RWPE1 (cell line): ENCODE measurements around the gene TTBK1.

Experiments
- CTCF ChIA-PET: fragments of 350-600 bp; sonication (Branson Sonifier 250); formaldehyde crosslinking; extraction: SDS; loops from one replicate; lab custom pipeline; 2021; lab: Yijun Ruan, JAX
- POLR2A ChIA-PET: fragments of 400-600 bp; formaldehyde crosslinking; extraction: SDS; loops from one replicate; lab custom pipeline; 2020; ENCODE audit warnings: antibody characterized with exemption; ENCODE audit not compliant: low non-redundant PET; lab: Yijun Ruan, JAX
- DNase-seq: peaks from one replicate; pipeline ENCODE4 v3.0.0; 2012; ENCODE audit warnings: low spot score
- H3K27ac ChIP-seq: fragments of 450-650 bp; 2 replicates; pipeline ENCODE4 v1.5.1; 2017
- CTCF ChIP-seq: fragments of 450-650 bp; conservative IDR thresholded peaks from 2 replicates; pipeline ENCODE4 v1.5.1; 2017; ENCODE audit warnings: low read depth, mild to moderate bottlenecking

The TTBK1 gene

GRCh38 chr6:43294536-43294935, 51.3 kb downstream of the TTBK1 start:
- ChIA-PET CTCF (no interaction called here), POLR2A (no interaction called here)
- H3K27ac ChIP-seq = no peak overlapping the region
- no peak for DNase-seq
- TF ChIP-seq CTCF = no peak

DNA sequence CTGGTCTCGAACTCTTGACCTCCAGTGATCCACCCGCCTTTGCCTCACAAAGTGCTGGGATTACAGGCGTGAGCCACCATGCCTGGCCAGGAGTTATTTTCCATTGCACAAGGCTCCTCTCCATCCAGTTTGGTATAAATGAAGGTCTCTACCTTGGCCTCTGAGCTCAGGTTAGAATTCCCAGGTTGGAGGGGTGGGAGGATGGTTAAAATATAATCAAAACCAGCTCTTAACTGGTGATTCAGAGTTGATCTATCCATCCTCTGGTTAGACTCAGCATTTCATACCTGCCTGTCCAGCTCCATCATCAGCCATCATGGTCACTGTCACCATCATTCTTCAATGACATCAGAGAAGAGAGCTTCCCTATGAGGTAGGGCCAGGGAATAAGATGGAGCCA, 52.2 kb downstream of the TTBK1 start:
- no peak overlapping the region for H3K27ac ChIP-seq
- no peak for DNase-seq
- no peak for TF ChIP-seq CTCF
- CTCF ChIA-PET = no interaction called here
- POLR2A ChIA-PET = no interaction called here

DNA sequence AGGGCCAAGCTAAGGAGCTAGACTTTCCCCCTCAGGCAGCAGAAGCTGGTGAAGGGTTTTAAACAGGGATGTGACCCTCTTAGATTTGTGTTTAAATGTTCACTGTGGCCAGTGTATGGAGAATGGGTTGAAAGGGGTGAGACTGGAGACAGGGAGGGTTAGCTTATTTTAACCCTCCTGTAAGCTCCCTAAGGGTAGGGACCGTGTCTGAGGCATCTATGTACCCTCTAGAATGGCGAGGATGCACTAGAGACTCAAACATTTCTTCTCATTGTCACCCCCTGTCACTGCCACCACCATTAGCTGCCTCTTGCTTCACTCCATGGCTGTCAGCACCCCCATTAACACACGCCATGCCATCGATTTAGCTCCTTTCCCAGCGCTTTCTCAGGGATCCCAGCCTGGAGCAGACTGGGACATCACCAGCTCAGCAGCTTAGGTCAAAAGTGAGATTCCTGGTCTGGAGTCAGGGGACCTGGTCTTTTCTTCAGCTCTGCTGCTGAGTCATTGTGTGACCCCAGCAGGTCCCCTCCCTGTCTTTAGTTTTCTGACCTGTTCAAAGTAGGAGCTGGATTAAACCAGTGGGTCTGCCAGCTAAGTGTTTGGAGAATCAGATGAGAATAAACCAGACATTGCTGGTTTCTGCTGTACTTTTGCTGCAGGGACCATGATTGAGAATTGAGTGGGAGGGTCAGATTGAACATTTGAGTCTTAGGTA, 53.7 kb downstream of the TTBK1 start:
- ChIA-PET POLR2A (no interaction called here), CTCF (interaction anchor here (0.6 to 0.7 kb wide), 3 partner anchors 22 to 208 kb away, joined by 3 to 4 read pairs (median 3); no protein-coding TSS in a partner anchor)

GRCh38 chr6:43297644-43298564, 54.6 kb downstream of the TTBK1 start, which contains the start of gene SLC22A7:
Gene SLC22A7 (plus strand): TSS chr6:43298260. CDS start chr6:43298359, 99 bp downstream.
- TF ChIP-seq CTCF = no peak
- ChIA-PET CTCF (interaction anchor here (0.7 kb wide), 1 partner anchor 240 kb away, joined by 3 read pairs; no protein-coding TSS in a partner anchor), POLR2A (no interaction called here)
- DNase-seq = no peak
- H3K27ac ChIP-seq = no peak within 1 kb of the TSS

More for the DNA sequence above, 53.7 kb downstream of the TTBK1 start:
- DNase-seq = no peak
- TF ChIP-seq CTCF = no peak
- H3K27ac ChIP-seq = no peak overlapping the region

DNA sequence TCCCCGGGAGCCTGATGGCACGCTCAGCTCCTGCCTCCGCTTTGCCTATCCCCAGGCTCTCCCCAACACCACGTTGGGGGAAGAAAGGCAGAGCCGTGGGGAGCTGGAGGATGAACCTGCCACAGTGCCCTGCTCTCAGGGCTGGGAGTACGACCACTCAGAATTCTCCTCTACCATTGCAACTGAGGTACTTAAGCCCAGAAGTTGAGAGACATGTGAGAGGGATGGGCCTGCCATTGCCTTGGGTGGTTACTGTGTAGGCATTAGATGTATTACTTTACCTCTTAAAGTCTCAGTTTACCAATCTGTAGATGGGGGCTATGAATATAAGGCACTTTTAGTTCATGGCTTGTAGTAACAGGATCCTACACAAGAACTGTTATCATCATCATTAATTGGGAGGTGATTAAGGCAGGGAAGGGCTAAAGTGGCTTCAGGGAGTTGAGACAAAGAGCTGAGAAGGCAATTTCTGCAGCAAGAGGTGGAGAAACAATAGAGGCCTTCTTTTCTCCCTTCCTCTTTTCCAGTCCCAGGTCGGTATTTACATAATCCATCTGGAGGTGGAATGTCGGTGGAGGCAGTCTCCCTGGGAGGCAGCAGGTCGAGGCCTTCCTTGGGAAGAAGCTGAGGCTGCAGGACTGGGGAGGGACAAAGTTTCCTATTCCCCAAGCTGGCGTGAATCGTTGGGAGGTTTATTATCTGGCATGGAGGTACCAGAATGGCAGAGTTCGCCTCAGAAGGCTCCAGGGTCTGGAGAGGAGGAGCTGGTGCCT, 55.5 kb downstream of the TTBK1 start:
- CTCF ChIA-PET = interaction anchor here (0.7 kb wide), 2 partner anchors 31 to 240 kb away, joined by 3 read pairs; no protein-coding TSS in a partner anchor
- no peak overlapping the region for H3K27ac ChIP-seq
- POLR2A ChIA-PET = no interaction called here
- no peak for DNase-seq
- no peak for TF ChIP-seq CTCF
